ENCODE data around the gene ATF7. TPM values are rescaled to one million over a fixed set of nuclear protein-coding genes. Genes with fewer than 3 reads are reported as not detected.

The ATF7 gene
- total and polyA plus RNA-seq, 5 donors from 2014 or later: 11.6 to 41.0 (median 15.8) TPM

DNA sequence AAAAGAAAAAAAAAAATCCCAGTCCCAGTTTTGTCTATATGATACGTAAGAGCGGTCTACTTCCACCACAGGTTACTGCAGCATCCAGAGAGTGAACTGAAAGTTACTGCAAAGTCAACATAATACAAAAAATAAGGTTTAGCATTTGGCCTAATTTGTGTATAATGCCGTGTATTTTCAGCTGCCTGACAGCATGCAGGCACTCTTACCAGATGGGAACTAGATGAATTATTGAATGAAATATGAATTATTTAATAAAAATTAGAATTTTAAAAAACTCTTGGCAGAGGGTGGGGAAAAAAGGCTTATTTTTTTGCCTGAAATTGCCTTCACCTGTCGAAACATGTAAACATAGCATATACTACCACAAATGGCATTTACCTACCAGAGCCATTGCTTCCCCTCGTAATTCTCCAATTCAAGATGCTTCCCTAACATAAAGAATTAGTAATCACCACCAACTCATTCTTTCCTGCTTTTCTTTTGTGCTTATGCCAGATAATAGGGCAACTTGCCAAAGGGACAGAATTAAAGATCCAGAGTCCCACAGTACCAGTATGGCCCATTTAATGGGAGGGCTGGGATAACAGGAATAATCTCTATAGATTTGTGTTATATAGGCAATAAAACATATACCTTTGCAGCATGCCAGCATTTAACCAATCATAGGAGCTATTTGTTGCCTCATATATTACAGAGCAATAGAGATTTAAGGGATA, 31.1 kb downstream of the ATF7 start:
- no peaks in the 10 kb centered on the region for H3K27me3 Mint-ChIP-seq
- H3K27ac Mint-ChIP-seq: no peak overlapping the region
- H3K4me1 ChIP-seq (ENCODE audit: control insufficient read depth, insufficient read depth, low read length, poor library complexity, severe bottlenecking): no peaks in the 10 kb centered on the region
- no peaks in the 10 kb centered on the region for H3K27me3 ChIP-seq (ENCODE audit: control insufficient read depth, insufficient read depth, low read length)
- peaks cover 2% of the 10 kb centered on the region for H3K36me3 ChIP-seq (ENCODE audit: control insufficient read depth, insufficient read depth, low read length)
- ATAC-seq (ENCODE audit: low read depth in 2 of 2): no peak
- no peak for DNase-seq
- no peaks in the 10 kb centered on the region for H3K9me3 Mint-ChIP-seq
- no peak overlapping the region for H3K4me3 ChIP-seq (ENCODE audit: low read depth, low read length)
- H3K4me3 Mint-ChIP-seq: no peak overlapping the region
- H3K27ac ChIP-seq (ENCODE audit: insufficient read depth, low read length, poor library complexity, severe bottlenecking): no peak overlapping the region
- H3K9me3 ChIP-seq (ENCODE audit: control insufficient read depth in 2 of 2, low read length in 2 of 2): no peaks in the 10 kb centered on the region
- peaks cover 21% of the 10 kb centered on the region for H3K36me3 Mint-ChIP-seq
- H3K4me1 Mint-ChIP-seq: peaks cover 11 to 38% (median 27%) of the 10 kb centered on the region in 4 donors

DNA sequence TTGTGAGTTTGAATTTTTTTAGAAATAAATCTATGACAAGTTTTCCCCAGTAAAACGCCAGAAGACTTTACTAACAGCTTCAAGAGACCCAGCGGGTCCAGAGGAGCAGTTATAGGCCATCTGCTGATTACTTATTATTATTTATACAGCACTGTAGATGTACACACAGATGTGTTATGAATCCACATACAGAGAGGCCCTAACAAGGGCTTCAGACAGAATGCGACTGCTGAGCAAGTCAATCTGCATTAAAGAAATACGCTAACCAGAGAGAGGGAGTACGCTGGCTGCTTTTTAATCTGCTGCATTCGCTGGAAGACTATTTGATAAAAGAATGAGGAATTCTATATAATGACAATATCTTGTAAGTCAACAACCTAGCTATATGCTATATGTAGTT, 32.5 kb downstream of the ATF7 start:
- no peaks in the 10 kb centered on the region for H3K9me3 ChIP-seq (ENCODE audit: control insufficient read depth in 2 of 2, low read length in 2 of 2)
- Mint-ChIP-seq H3K4me1 (peaks cover 20 to 38% (median 30%) of the 10 kb centered on the region in 4 donors), H3K27ac (peak overlapping the region in 1 of 3 donors; percentile 11), H3K4me3 (no peak overlapping the region), H3K36me3 (peaks cover 14% of the 10 kb centered on the region), H3K9me3 (no peaks in the 10 kb centered on the region), H3K27me3 (no peaks in the 10 kb centered on the region)
- H3K36me3 ChIP-seq (ENCODE audit: control insufficient read depth, insufficient read depth, low read length): no peaks in the 10 kb centered on the region
- no peaks in the 10 kb centered on the region for H3K4me1 ChIP-seq (ENCODE audit: control insufficient read depth, insufficient read depth, low read length, poor library complexity, severe bottlenecking)
- DNase-seq: no peak
- no peak overlapping the region for H3K27ac ChIP-seq (ENCODE audit: insufficient read depth, low read length, poor library complexity, severe bottlenecking)
- no peaks in the 10 kb centered on the region for H3K27me3 ChIP-seq (ENCODE audit: control insufficient read depth, insufficient read depth, low read length)
- no peak for ATAC-seq (ENCODE audit: low read depth in 2 of 2)
- H3K4me3 ChIP-seq (ENCODE audit: low read depth, low read length): no peak overlapping the region

- Histone ChIP-seq H3K4me3 (ENCODE audit: low read depth, low read length) (no peak overlapping the region), H3K36me3 (ENCODE audit: control insufficient read depth, insufficient read depth, low read length) (no peaks in the 10 kb centered on the region), H3K27ac (ENCODE audit: insufficient read depth, low read length, poor library complexity, severe bottlenecking) (no peak overlapping the region), H3K4me1 (ENCODE audit: control insufficient read depth, insufficient read depth, low read length, poor library complexity, severe bottlenecking) (no peaks in the 10 kb centered on the region), H3K27me3 (ENCODE audit: control insufficient read depth, insufficient read depth, low read length) (no peaks in the 10 kb centered on the region), H3K9me3 (ENCODE audit: control insufficient read depth in 2 of 2, low read length in 2 of 2) (no peaks in the 10 kb centered on the region)
- H3K36me3 Mint-ChIP-seq: peaks cover 8% of the 10 kb centered on the region
- DNase-seq (no peak), ATAC-seq (ENCODE audit: low read depth in 2 of 2) (no peak)
- no peak overlapping the region for H3K4me3 Mint-ChIP-seq
- no peaks in the 10 kb centered on the region for H3K27me3 Mint-ChIP-seq
- H3K9me3 Mint-ChIP-seq: no peaks in the 10 kb centered on the region
- peaks cover 27 to 39% (median 33%) of the 10 kb centered on the region in 4 donors for H3K4me1 Mint-ChIP-seq
- H3K27ac Mint-ChIP-seq: peak overlapping the region in 1 of 3 donors; percentile 45
Observed at GRCh38 chr12:53593031-53593430, 33.2 kb downstream of the ATF7 start.

GRCh38 chr12:53592426-53592825, 33.8 kb downstream of the ATF7 start:
- ATAC-seq (ENCODE audit: low read depth in 2 of 2) (no peak), DNase-seq (no peak)
- Mint-ChIP-seq H3K36me3 (peaks cover 6% of the 10 kb centered on the region), H3K4me3 (no peak overlapping the region), H3K27ac (peak overlapping the region in 1 of 3 donors; percentile 45), H3K27me3 (no peaks in the 10 kb centered on the region), H3K9me3 (no peaks in the 10 kb centered on the region), H3K4me1 (peaks cover 28 to 36% (median 33%) of the 10 kb centered on the region in 4 donors)
- no peak overlapping the region for H3K4me3 ChIP-seq (ENCODE audit: low read depth, low read length)
- H3K9me3 ChIP-seq (ENCODE audit: control insufficient read depth in 2 of 2, low read length in 2 of 2): no peaks in the 10 kb centered on the region
- no peaks in the 10 kb centered on the region for H3K36me3 ChIP-seq (ENCODE audit: control insufficient read depth, insufficient read depth, low read length)
- H3K4me1 ChIP-seq (ENCODE audit: control insufficient read depth, insufficient read depth, low read length, poor library complexity, severe bottlenecking): no peaks in the 10 kb centered on the region
- no peaks in the 10 kb centered on the region for H3K27me3 ChIP-seq (ENCODE audit: control insufficient read depth, insufficient read depth, low read length)
- H3K27ac ChIP-seq (ENCODE audit: insufficient read depth, low read length, poor library complexity, severe bottlenecking): no peak overlapping the region

GRCh38 chr12:53591301-53592206, 34.6 kb downstream of the ATF7 start:
- Histone ChIP-seq H3K27me3 (ENCODE audit: control insufficient read depth, insufficient read depth, low read length) (no peaks in the 10 kb centered on the region), H3K4me3 (ENCODE audit: low read depth, low read length) (no peak overlapping the region), H3K36me3 (ENCODE audit: control insufficient read depth, insufficient read depth, low read length) (no peaks in the 10 kb centered on the region), H3K4me1 (ENCODE audit: control insufficient read depth, insufficient read depth, low read length, poor library complexity, severe bottlenecking) (no peaks in the 10 kb centered on the region), H3K27ac (ENCODE audit: insufficient read depth, low read length, poor library complexity, severe bottlenecking) (no peak overlapping the region), H3K9me3 (ENCODE audit: control insufficient read depth in 2 of 2, low read length in 2 of 2) (no peaks in the 10 kb centered on the region)
- H3K27me3 Mint-ChIP-seq: no peaks in the 10 kb centered on the region
- peaks cover 33 to 38% (median 35%) of the 10 kb centered on the region in 4 donors for H3K4me1 Mint-ChIP-seq
- peaks cover 3% of the 10 kb centered on the region for H3K36me3 Mint-ChIP-seq
- peak overlapping the region in 1 of 3 donors; percentile 26 for H3K27ac Mint-ChIP-seq
- H3K9me3 Mint-ChIP-seq: no peaks in the 10 kb centered on the region
- no peak overlapping the region for H3K4me3 Mint-ChIP-seq
- no peak for DNase-seq
- no peak for ATAC-seq (ENCODE audit: low read depth in 2 of 2)

DNA sequence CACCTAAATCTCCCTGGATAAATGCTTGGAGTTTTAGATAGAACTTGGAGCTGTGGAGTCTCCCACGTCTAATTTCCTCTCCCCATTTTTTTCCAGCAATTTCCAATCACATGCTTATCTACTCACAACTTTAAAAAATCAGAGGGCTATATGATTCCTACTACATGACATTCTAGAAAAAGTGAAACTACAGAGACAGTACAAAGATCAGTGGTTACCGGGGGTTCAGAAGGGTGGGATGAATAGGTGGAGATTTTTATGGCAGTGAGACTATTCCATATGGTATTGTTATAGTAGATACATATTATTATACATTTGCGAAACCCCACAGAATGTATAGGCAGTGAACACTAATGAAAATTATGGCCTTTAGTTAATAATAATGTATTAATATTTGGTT, 35.5 kb downstream of the ATF7 start:
- no peaks in the 10 kb centered on the region for H3K27me3 ChIP-seq (ENCODE audit: control insufficient read depth, insufficient read depth, low read length)
- H3K4me1 ChIP-seq (ENCODE audit: control insufficient read depth, insufficient read depth, low read length, poor library complexity, severe bottlenecking): no peaks in the 10 kb centered on the region
- Mint-ChIP-seq H3K4me1 (peaks cover 32 to 42% (median 37%) of the 10 kb centered on the region in 4 donors), H3K27ac (peak overlapping the region in 1 of 3 donors; percentile 25), H3K9me3 (no peaks in the 10 kb centered on the region), H3K4me3 (no peak overlapping the region), H3K27me3 (no peaks in the 10 kb centered on the region), H3K36me3 (peaks cover 3% of the 10 kb centered on the region)
- ATAC-seq (ENCODE audit: low read depth in 2 of 2) (no peak), DNase-seq (no peak)
- no peak overlapping the region for H3K27ac ChIP-seq (ENCODE audit: insufficient read depth, low read length, poor library complexity, severe bottlenecking)
- H3K36me3 ChIP-seq (ENCODE audit: control insufficient read depth, insufficient read depth, low read length): no peaks in the 10 kb centered on the region
- no peak overlapping the region for H3K4me3 ChIP-seq (ENCODE audit: low read depth, low read length)
- no peaks in the 10 kb centered on the region for H3K9me3 ChIP-seq (ENCODE audit: control insufficient read depth in 2 of 2, low read length in 2 of 2)

DNA sequence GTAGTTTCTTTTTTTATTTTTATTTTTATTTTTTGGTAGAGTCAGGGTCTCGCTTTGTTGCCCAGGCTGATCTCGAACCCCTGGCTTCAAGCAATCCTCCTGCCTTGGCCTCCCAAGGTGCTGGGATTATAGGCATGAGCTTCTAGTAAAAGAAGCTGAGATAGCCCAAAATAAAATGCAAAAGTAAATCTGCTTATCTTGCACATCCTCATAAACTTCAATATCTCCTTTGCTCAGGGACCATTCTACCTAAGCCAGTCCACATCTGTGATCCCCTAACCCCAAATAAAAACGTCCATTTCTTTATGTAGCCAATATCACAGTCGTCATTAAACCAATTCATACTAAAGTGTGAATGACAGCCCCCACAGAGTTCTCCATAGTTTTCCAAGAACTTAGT, 36.3 kb downstream of the ATF7 start:
- H3K27me3 Mint-ChIP-seq: no peaks in the 10 kb centered on the region
- H3K9me3 Mint-ChIP-seq: no peaks in the 10 kb centered on the region
- peaks cover 3% of the 10 kb centered on the region for H3K36me3 Mint-ChIP-seq
- H3K27me3 ChIP-seq (ENCODE audit: control insufficient read depth, insufficient read depth, low read length): no peaks in the 10 kb centered on the region
- DNase-seq (no peak), ATAC-seq (ENCODE audit: low read depth in 2 of 2) (no peak)
- H3K4me1 Mint-ChIP-seq: peaks cover 31 to 44% (median 36%) of the 10 kb centered on the region in 4 donors
- H3K4me1 ChIP-seq (ENCODE audit: control insufficient read depth, insufficient read depth, low read length, poor library complexity, severe bottlenecking): no peaks in the 10 kb centered on the region
- H3K27ac Mint-ChIP-seq: no peak overlapping the region
- H3K36me3 ChIP-seq (ENCODE audit: control insufficient read depth, insufficient read depth, low read length): peaks cover under 1% of the 10 kb centered on the region
- H3K4me3 ChIP-seq (ENCODE audit: low read depth, low read length): no peak overlapping the region
- H3K9me3 ChIP-seq (ENCODE audit: control insufficient read depth in 2 of 2, low read length in 2 of 2): no peaks in the 10 kb centered on the region
- H3K27ac ChIP-seq (ENCODE audit: insufficient read depth, low read length, poor library complexity, severe bottlenecking): no peak overlapping the region
- no peak overlapping the region for H3K4me3 Mint-ChIP-seq
